T-helper 17 cell (primary cell): ENCODE measurements around the gene TANGO2. TPM values are rescaled to one million over a fixed set of nuclear protein-coding genes. Genes with fewer than 3 reads are reported as not detected.

Source experiments
- ATAC-seq: fragments of 150-1000 bp; cut with Tn5 transposase; 2 replicates; pipeline ENCODE4 v1.10.0; 2021; ENCODE audit warnings: mild to moderate bottlenecking, moderate library complexity
- DNase-seq, 3 donors: peaks; one replicate each; pipeline versions ENCODE4 v3.0.0 to v3.0.0-alpha.2; 2020 to 2021
- H3K9me3 ChIP-seq: one replicate; pipeline ENCODE4 v1.7.0; 2013; ENCODE audit warnings: low read length, mild to moderate bottlenecking; ENCODE audit not compliant: control insufficient read depth, poor library complexity, severe bottlenecking
- H3K27ac Mint-ChIP-seq: one replicate; pipeline ENCODE4 v1.8.0; 2022; ENCODE audit warnings: mild to moderate bottlenecking, moderate library complexity, mixed read lengths
- H3K27me3 Mint-ChIP-seq: one replicate; pipeline ENCODE4 v1.8.0; 2022; ENCODE audit warnings: mixed read lengths
- H3K36me3 Mint-ChIP-seq: one replicate; pipeline ENCODE4 v1.8.0; 2022; ENCODE audit warnings: low read depth, mixed read lengths
- H3K4me1 Mint-ChIP-seq: one replicate; pipeline ENCODE4 v1.8.0; 2022; ENCODE audit warnings: mild to moderate bottlenecking, mixed read lengths
- H3K4me3 Mint-ChIP-seq: one replicate; pipeline ENCODE4 v1.8.0; 2022; ENCODE audit warnings: mild to moderate bottlenecking, moderate library complexity, mixed read lengths
- total RNA-seq, 4 donors: library from RNA in 2 of 4; stranded (reverse) in 2 of 4; gene quantifications; one replicate each; pipeline ENCODE4 v1.2.3 and lab custom pipeline; 2022 to 2026

Gene TANGO2
- total RNA-seq, 2 donors from 2014 or later, result 31.7 to 44.3 TPM

GRCh38 chr22:20076627-20077172 is 55.8 kb downstream of the TANGO2 start:
- no peaks in the 10 kb centered on the region for H3K36me3 Mint-ChIP-seq
- H3K4me1 Mint-ChIP-seq, result peaks cover 12% of the 10 kb centered on the region
- no peak for ATAC-seq
- no peaks in the 10 kb centered on the region for H3K27me3 Mint-ChIP-seq
- DNase-seq, result no peak
- peak overlapping the region; percentile 24 for H3K27ac Mint-ChIP-seq
- H3K4me3 Mint-ChIP-seq, result no peak overlapping the region
- H3K9me3 ChIP-seq, result no peaks in the 10 kb centered on the region

GRCh38 chr22:20079745-20080444 is 59.0 kb downstream of the TANGO2 start, which contains the start of gene DGCR8:
Gene DGCR8 (plus strand): TSS chr22:20080241. CDS start chr22:20085964, 5,723 bp downstream.
- DNase-seq, result peak; percentile 62 to 76 (median 71)
- no peaks in the 10 kb centered on the region for H3K9me3 ChIP-seq
- peak within 1 kb of the TSS; percentile 86 for H3K4me3 Mint-ChIP-seq
- H3K36me3 Mint-ChIP-seq, result no peaks in the 10 kb centered on the region
- H3K27me3 Mint-ChIP-seq, result no peaks in the 10 kb centered on the region
- no peak within 1 kb of the TSS for H3K27ac Mint-ChIP-seq
- peaks cover 35% of the 10 kb centered on the region for H3K4me1 Mint-ChIP-seq
- peak; percentile 93 for ATAC-seq

GRCh38 chr22:20080445-20080775 is 59.5 kb downstream of the TANGO2 start:
- H3K27me3 Mint-ChIP-seq, result no peaks in the 10 kb centered on the region
- H3K36me3 Mint-ChIP-seq, result no peaks in the 10 kb centered on the region
- no peaks in the 10 kb centered on the region for H3K9me3 ChIP-seq
- peak overlapping the region; percentile 86 for H3K4me3 Mint-ChIP-seq
- peak; percentile 59 to 78 (median 71) for DNase-seq
- ATAC-seq, result peak; percentile 81
- H3K4me1 Mint-ChIP-seq, result peaks cover 35% of the 10 kb centered on the region
- no peak overlapping the region for H3K27ac Mint-ChIP-seq

DNA sequence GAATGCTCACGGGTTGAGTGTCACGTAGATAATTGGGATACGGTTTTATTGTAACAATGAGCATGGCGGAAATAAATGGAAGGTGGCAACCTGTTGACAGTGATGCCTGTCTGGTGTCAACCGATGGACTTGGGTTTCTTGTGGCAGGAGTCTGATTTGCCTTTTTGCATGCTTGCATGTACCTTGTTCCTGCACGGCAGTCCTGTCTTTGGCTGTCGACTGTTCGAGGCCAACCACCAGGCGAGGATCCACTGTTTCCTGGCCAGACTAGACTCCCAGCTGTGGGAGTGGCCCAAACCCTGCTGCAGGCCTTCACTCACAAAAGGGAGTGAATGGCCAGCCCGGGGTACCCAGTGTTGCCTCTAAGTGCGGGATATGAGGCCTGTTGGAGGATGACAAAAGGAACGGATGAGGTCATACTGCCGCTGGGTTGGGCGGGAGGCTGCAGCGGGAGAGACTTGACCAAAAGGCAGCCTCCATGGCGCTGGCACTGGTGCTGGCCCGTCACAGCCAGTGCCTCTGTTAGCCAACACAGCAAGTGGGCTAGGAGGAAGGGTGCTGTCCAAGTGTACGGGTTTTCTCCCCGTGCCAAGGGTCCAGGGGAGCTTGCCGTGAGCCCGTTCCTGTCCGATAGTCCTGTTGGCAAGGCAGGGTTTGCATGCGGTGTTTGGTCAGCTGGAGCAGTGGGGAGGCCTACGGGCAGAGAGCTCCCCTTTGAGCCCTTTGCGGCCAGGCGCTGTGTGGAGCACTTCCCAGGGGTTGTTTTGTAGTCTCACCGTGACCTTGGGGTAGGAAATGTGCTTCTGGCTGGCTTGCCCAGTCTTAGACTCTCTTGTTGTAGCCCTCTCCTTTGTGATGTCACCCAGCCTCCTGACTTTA is 60.1 kb downstream of the TANGO2 start:
- H3K4me1 Mint-ChIP-seq, result peaks cover 36% of the 10 kb centered on the region
- DNase-seq (no peak), ATAC-seq (no peak)
- H3K9me3 ChIP-seq, result no peaks in the 10 kb centered on the region
- H3K36me3 Mint-ChIP-seq, result no peaks in the 10 kb centered on the region
- peak overlapping the region; percentile 90 for H3K27ac Mint-ChIP-seq
- no peaks in the 10 kb centered on the region for H3K27me3 Mint-ChIP-seq
- peak overlapping the region; percentile 86 for H3K4me3 Mint-ChIP-seq

DNA sequence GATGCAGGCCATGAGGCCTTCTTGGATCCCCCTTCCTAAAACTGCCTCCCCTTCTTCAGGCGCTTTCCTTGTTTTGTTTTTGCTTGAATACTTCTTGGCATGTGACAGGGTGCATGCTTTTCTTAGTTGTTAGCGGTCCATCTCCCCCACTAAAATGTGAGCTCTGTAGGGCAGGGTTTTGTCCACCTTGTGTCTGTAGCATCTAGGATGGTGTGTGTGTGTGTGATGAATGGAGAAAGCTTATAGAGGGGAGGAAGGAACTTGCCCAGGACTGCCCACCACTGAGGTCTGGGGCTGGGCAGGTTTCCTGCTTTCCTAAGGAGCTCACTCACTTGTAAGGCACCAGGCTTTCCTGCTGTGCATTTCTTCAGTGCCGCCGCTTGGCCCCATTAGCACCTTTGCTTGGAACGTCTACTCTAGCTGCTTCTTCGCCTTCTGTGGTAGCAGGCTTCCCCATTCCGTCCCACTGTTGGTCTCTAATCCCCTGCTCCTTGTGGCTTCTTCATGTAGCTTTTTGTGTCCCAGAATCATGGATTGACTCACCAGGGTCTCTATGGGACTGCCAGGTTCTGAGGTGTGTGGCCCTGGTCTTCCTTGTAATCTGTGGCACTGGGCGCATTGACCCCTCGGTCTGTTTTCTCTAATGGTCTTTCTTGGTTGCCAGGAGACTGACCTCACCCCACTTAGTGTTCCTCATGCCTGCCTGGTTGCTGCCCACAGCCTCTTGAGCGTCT is 62.4 kb downstream of the TANGO2 start:
- H3K36me3 Mint-ChIP-seq, result peaks cover 7% of the 10 kb centered on the region
- DNase-seq, result no peak
- peak overlapping the region; percentile 61 for H3K4me3 Mint-ChIP-seq
- ATAC-seq, result no peak
- peak overlapping the region; percentile 65 for H3K27ac Mint-ChIP-seq
- no peaks in the 10 kb centered on the region for H3K9me3 ChIP-seq
- H3K27me3 Mint-ChIP-seq, result no peaks in the 10 kb centered on the region
- H3K4me1 Mint-ChIP-seq, result peaks cover 44% of the 10 kb centered on the region

DNA sequence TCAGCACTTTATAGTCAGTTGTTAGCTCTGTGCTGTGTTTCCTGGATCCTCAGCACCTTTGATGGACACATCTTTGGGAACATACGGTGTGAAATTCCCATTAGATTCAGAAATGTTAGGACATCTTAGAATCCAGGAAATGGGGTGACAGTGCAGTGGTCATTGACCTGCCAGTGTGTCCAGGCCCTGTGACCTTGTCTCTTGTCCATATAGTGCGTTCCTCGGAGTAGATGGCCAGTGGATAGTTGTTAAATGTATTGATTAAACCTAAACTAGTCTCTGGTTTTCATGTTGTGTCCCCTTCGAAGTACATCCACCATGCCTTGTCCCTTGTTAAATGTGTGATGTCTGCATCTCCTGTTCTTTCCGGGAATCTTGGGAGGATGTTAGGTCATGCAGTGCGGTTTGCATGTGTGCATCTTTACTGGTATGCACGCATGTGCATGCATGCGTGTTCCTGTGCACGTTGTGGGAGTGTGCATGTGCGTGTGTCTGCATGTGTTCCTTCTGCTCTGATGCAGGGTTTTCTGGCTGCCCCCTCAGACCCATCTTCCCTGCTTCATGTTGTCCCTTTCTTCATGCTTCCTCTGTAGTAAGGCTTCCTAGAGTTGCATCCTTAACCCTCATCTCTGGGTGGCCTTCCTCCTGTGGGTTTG is 63.1 kb downstream of the TANGO2 start:
- Mint-ChIP-seq H3K4me1 (peaks cover 44% of the 10 kb centered on the region), H3K27me3 (no peaks in the 10 kb centered on the region), H3K4me3 (peak overlapping the region; percentile 61)

DNA sequence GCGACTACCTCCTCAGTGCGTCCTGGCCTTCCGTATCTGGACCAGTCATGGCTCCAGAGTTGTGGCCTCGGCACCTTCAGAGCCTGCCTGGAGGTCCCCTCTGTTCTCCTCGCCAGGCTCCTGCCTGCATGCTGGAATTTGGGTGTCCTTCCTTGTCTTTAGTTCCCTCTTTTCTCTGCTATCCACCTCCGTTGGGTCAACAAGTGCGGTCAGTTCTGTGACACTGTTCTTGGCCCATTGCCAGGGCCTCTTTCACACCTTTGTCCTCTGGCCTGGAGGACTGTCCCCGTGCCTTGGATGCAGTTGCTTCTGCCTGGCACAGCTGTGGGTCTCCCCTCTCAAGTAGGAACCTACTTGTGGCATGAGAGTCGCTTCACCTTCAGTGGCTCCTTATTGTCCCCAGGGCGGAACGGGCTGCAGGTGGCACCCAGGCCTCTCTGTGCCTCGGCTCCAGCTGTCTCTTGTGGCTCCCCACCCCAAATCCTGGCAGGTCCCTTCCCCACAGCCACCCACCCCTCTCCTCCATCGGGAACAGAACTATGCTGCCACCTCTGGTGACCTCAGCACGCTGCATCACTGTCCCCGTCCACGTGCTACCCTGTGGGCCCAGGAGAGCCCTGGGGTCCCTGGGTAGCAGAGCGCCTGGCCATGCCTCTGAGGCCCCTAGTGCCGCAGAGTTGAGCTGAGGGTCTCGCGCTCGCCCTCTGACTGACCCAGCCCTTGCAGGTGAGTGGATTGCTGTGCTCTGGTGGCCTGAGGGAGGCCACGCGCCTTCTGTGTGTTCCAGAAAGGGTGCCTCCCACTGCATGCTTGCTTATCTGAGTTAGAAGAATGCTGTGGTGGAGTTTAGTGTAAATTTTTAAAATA is 63.9 kb downstream of the TANGO2 start:
- Mint-ChIP-seq H3K36me3 (peaks cover 7% of the 10 kb centered on the region), H3K4me3 (no peak overlapping the region), H3K27me3 (no peaks in the 10 kb centered on the region), H3K4me1 (peaks cover 44% of the 10 kb centered on the region), H3K27ac (peak overlapping the region; percentile 16)
- ATAC-seq, result no peak
- H3K9me3 ChIP-seq, result no peaks in the 10 kb centered on the region
- no peak for DNase-seq

More for the DNA sequence above, 63.1 kb downstream of the TANGO2 start:
- H3K9me3 ChIP-seq, result no peaks in the 10 kb centered on the region
- DNase-seq (no peak), ATAC-seq (no peak)
- peak overlapping the region; percentile 65 for H3K27ac Mint-ChIP-seq
- H3K36me3 Mint-ChIP-seq, result peaks cover 7% of the 10 kb centered on the region

DNA sequence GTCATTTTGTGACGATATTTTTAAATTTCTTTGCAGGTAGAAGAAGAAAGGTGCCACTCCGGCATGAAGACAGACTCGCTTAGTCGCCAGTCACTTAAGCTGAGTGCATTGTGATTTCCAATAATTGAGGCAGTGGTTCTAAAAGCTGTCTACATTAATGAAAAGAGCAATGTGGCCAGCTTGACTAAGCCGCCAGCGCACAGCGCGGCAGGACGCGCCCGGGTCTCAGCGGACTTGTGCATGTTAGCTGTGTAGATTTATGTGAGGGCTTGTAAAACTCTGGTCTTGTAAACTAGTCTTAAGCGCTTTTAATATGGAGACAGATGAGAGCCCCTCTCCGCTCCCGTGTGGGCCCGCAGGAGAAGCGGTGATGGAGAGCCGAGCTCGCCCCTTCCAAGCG is 64.7 kb downstream of the TANGO2 start:
- DNase-seq (no peak), ATAC-seq (no peak)
- no peaks in the 10 kb centered on the region for H3K9me3 ChIP-seq
- Mint-ChIP-seq H3K4me1 (peaks cover 46% of the 10 kb centered on the region), H3K27me3 (no peaks in the 10 kb centered on the region), H3K4me3 (no peak overlapping the region), H3K36me3 (peaks cover 10% of the 10 kb centered on the region), H3K27ac (peak overlapping the region; percentile 34)

- DNase-seq (no peak), ATAC-seq (no peak)
- Mint-ChIP-seq H3K4me1 (peaks cover 43% of the 10 kb centered on the region), H3K36me3 (peaks cover 13% of the 10 kb centered on the region), H3K4me3 (no peak overlapping the region), H3K27me3 (no peaks in the 10 kb centered on the region), H3K27ac (peak overlapping the region; percentile 34)
- H3K9me3 ChIP-seq, result no peaks in the 10 kb centered on the region
These were observed 65.2 kb downstream of the TANGO2 start for GRCh38 chr22:20086101-20086599.

- H3K27ac Mint-ChIP-seq, result peak overlapping the region; percentile 34
- peaks cover 15% of the 10 kb centered on the region for H3K36me3 Mint-ChIP-seq
- no peak for ATAC-seq
- H3K4me3 Mint-ChIP-seq, result peak overlapping the region; percentile 47
- peaks cover 39% of the 10 kb centered on the region for H3K4me1 Mint-ChIP-seq
- no peaks in the 10 kb centered on the region for H3K9me3 ChIP-seq
- no peak for DNase-seq
- no peaks in the 10 kb centered on the region for H3K27me3 Mint-ChIP-seq
These were observed 65.9 kb downstream of the TANGO2 start for GRCh38 chr22:20086763-20087162.

- Mint-ChIP-seq H3K27me3 (no peaks in the 10 kb centered on the region), H3K36me3 (peaks cover 15% of the 10 kb centered on the region), H3K4me3 (peak overlapping the region; percentile 47), H3K4me1 (peaks cover 40% of the 10 kb centered on the region), H3K27ac (no peak overlapping the region)
- DNase-seq, result no peak
- no peak for ATAC-seq
- H3K9me3 ChIP-seq, result no peaks in the 10 kb centered on the region
These were observed 66.7 kb downstream of the TANGO2 start for GRCh38 chr22:20087319-20088262.
